Raji (cell line): ENCODE measurements around the gene CD27.
A peak's percentile ranks its signal among the peaks of the same experiment; 100 is the strongest.

Experiments used
- POLR2A ChIP-seq: IDR thresholded peaks from 2 replicates; pipeline ENCODE4 v1.6.1; 2011; ENCODE audit warnings: low read depth, low read length, control low read depth; ENCODE audit not compliant: insufficient read depth

The CD27 gene

GRCh38 chr12:6492838-6493496 lies 48.2 kb downstream of the CD27 start, which contains the start of gene MRPL51:
TSS of gene MRPL51 (minus strand) at chr12:6493262. CDS start at chr12:6493136, 126 bp downstream.
- TF ChIP-seq POLR2A: peak; percentile 81

- TF ChIP-seq POLR2A: peak; percentile 87
Measured at GRCh38 chr12:6493497-6494257, 48.9 kb downstream of the CD27 start, which contains the start of gene NCAPD2. TSS of gene NCAPD2 (plus strand) at chr12:6494102. CDS start at chr12:6495099, 997 bp downstream.

- no peak; the same call in 1 of the 2 replicates for TF ChIP-seq POLR2A
Measured at GRCh38 chr12:6494258-6494743, 49.5 kb downstream of the CD27 start.

- TF ChIP-seq POLR2A: peak; percentile 19; the same call in 1 of the 2 replicates
Measured at GRCh38 chr12:6494968-6495367, 50.2 kb downstream of the CD27 start.

- TF ChIP-seq POLR2A: no peak
Measured at GRCh38 chr12:6500466-6500865, 55.7 kb downstream of the CD27 start.
